AG09319 (cell line): Measurements from ENCODE around the gene LMAN2L.

Source experiments
- DNase-seq: peaks from one replicate; pipeline ENCODE4 v3.0.0-alpha.2; 2010; ENCODE audit warnings: low read depth; ENCODE audit errors: extremely low read depth
- CTCF ChIP-seq: IDR thresholded peaks from 2 replicates; pipeline ENCODE4 v1.5.1; 2011; ENCODE audit warnings: low read depth, mild to moderate bottlenecking, inconsistent platforms, low read length, moderate library complexity

Gene LMAN2L

GRCh38 chr2:96690306-96691021 lies 49.4 kb downstream of the LMAN2L start:
- TF ChIP-seq CTCF = no peak
- no peak for DNase-seq

- no peak for TF ChIP-seq CTCF
Measured at GRCh38 chr2:96689431-96689991, 50.4 kb downstream of the LMAN2L start.

GRCh38 chr2:96688649-96689430 lies 51.0 kb downstream of the LMAN2L start:
- no peak for DNase-seq
- TF ChIP-seq CTCF = no peak

More at GRCh38 chr2:96689431-96689991, 50.4 kb downstream of the LMAN2L start:
- DNase-seq = no peak

- no peak for DNase-seq
- TF ChIP-seq CTCF = no peak
Measured at GRCh38 chr2:96687711-96688640, 51.9 kb downstream of the LMAN2L start.

GRCh38 chr2:96687266-96687665 lies 52.6 kb downstream of the LMAN2L start:
- DNase-seq = no peak
- TF ChIP-seq CTCF = no peak

GRCh38 chr2:96685577-96686459 lies 54.0 kb downstream of the LMAN2L start:
- no peak for DNase-seq
- TF ChIP-seq CTCF = no peak
